Activated naive CD8-positive, alpha-beta T cell treated with anti-CD3 and anti-CD28 coated beads, Interleukin-2, amount 50 U/mL, for 16 hours (primary cell): ENCODE results near the gene KCTD19.

ENCODE experiments used
- DNase-seq: peaks from one replicate; pipeline ENCODE4 v3.0.0-alpha.2; 2020; ENCODE audit warnings: low read depth, low spot score

Gene KCTD19

DNA sequence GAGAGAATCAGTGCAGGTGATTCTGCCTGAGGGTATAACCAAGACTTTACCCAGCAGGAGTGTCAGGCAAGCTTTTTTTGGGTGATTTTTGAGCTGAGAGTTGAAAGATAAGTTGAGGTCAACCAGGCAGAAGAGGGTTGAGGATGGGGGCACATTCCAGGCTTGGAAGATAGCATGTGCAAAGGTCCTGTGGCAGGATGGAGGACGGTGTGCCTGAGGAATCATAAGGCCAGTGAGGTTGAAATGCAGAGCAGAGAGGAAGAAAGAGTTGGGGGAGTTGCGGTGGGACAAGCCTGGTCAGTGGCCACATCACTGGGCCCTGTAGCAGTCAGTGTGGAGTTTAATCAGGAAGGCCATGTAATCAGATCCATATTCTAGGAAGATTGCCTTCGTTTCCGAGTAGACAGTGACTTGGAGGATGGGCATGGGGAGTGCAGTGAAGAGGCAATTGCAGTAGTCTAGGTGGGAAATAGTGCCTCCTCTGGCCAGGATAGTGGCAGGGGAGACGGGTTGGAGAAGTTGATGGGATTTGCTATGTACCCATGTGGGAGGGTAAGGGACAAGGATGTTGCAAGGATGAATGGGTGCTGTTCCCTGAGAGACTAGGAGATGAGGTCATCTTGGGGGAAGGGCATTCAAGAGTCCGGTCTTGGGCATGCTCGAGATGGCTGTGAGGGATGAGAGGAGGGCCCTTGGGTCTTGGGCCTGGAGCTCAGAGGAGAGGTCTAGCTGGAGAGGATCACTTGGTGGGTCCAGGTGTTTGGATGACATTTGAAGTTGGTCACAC is 43.3 kb downstream of the KCTD19 start:
- DNase-seq, result no peak

DNA sequence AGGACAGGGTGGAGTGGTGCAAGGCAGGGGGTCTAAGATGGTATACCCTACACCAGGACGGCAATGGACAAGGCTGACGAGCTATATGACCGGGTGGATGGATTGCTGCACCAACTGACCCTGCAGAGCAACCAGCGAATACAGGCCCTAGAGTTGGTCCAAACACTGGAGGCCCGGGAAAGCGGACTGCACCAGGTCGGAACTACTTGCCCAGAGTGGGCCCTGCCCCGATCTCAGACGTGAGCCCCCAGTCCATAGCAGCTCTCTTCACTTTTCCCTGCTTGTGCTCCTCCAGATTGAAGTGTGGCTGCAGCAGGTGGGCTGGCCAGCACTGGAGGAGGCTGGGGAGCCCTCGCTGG is 44.1 kb downstream of the KCTD19 start:
- no peak for DNase-seq

DNA sequence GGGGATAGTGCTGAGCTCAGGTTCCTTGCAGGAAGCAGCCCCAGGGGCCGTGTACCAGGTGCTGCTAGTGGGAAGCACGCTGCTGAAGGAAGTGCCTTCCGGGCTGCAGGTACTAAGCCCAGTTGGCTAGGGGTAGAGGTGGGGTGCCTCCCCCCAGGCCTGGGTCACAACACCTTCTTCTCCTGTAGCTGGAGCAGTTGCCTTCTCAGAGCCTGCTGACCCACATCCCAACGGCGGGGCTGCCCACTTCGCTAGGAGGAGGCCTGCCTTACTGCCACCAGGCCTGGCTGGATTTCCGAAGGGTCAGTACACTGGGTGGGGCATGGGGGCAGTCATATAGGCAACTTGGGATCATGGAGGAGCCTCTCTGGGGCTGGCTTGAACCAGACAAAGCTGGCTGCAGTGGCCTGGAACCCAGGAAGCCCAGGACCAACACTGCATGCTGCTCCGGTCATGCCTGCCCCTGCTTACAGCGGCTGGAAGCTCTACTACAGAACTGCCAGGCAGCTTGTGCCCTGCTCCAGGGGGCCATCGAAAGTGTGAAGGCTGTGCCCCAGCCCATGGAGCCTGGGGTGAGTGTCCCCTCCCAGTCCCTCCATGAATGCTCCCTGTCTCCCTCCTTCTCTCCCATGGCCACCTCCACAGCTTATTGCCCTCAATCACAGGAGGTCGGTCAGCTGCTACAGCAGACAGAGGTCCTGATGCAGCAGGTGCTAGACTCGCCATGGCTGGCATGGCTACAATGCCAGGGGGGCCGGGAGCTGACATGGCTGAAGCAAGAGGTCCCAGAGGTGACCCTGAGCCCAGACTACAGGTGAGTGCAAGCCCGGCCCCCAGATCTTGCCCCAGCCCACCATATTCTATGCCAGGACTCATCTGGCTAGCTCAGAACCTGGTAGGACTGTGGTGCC is 44.8 kb downstream of the KCTD19 start:
- DNase-seq, result no peak

DNA sequence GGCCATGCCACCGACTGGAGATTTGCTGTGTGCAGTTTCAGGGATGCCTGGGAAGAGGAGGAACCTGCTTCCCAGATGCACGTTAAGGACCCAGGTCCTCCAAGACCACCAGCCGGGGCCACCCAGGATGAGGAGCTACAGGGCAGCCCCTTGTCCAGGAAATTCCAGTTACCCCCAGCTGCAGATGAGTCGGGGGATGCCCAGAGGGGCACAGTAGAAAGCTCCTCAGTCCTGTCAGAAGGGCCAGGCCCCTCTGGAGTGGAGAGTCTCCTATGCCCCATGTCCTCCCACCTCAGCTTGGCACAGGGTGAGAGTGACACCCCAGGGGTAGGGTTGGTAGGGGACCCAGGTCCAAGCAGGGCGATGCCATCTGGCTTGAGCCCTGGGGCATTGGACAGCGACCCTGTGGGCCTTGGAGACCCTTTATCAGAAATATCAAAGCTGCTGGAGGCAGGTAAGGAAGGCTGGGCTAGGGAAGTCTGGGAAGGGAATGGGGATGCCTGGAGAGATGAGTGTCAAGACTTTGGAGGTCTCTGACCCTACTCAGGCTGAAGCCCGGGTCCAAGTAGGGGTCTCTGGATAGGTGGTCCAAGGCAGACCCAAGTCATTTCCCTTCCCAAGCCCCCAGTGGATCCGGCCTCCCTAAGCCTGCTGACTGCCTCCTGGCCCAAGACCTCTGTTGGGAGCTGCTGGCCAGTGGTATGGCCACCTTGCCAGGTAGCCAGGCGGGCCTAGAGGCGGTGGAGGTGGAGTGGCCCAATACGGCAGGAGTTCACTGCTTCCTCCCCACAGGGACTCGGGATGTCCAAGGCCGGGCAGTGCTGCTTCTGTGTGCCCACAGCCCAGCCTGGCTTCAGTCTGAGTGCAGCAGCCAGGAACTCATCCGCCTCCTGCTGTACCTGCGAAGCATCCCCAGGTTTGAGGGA is 46.2 kb downstream of the KCTD19 start:
- no peak for DNase-seq

DNA sequence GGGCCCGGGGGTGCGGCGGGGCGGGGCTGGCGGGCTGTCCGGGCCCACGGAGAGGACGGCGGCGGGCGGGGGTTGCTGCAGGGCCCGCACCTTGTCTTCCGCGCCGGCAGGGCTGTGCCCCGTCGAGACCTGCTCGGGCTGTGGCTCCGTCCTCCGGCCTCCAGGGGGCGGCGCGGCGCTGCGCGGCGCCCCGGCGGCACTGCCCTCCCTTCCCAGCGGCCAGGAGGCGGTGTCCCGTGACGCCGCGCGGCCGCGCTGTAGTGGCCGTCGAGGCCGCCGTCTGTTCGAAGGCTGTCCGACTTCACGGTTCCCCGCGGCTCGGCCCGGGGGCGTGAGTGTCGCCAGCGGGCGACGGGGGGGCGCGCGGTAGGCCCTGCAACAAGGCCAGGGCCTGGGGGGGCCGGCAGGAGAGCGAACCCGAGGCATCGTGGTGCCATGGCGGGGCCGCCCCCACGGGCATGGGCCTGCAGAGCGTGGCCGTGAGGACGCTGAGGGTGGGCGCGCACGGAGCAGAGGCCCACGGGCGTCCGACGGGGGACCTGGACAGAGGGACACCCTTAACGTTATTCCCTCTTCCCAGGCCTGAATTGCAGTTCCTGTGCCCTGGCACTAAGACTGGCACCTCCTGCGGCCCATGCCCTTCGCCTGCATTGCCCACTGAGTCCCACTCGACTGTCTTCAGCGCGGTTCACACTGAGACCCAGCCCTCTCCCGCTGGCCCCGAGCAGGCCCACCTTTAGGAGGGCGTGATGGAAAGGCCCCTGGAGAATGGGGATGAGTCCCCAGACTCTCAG is 47.0 kb downstream of the KCTD19 start, which contains the start of gene PLEKHG4:
Gene PLEKHG4 (plus strand): TSS at position 237 of the 794 bp plus-strand sequence. CDS start 513 bp downstream, at position 750.
- DNase-seq, result peak; percentile 69

DNA sequence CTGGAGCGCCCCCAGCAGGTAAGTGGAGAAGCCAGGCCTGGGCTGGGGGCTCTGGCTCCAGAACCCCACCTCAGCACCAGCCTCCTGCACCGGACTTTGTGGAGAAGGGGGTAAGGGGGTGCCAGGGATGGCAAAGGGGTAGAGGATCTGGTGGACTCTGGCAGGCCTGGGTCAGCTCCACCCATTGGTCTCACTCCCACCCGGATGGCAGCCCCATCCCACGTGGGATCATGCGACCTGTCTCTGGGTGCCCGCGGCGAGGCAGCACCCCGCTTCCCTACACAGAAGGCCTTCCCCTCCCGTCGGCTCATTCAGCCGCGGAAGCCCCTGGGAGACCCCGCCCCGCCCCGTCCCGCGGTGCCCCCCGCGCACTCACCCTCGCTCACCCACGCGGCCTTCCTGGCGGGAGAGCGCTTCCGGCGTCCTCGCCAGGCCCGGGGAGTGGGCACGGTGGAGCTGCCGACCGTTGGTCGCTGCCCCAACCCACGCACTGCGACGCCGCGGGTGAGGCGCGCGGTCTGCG is 47.7 kb downstream of the KCTD19 start:
- no peak for DNase-seq

DNA sequence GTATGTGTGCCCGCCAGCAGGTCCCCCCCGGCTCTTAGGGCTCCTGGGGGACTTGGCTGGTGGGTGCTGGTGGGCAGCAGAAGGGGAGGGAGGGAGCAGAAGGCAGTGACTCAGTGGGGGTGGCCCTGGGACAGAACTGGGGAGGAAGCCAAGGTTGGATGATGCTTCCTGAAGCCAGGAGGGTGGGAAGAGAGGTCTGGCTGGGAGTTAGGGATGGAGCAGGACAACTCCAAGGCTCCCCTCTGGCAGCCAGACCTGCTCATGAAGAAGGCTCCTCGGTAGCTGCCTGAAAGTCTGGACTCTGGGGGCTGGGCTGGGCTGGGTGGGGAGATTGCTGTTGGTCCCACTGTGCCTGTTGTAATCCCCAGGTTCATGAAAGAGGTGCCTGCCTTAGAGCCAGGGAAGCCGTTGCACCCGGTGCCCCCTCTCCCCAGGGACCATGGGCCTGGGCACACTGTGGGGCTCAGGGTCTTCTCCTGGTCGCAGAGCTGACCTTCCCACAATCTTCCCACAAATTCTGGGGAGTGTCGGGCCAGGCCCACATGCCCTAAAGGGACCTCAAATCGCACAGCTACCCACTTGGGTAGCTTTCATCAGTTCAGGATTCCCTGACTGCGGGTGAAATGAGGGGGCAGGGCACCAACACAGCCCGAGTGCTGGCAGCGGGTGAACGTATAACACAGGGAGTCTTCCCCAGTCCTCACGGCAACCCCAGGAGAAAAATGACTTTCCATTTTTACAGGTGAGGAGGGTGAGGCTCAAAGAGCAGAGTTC is 48.4 kb downstream of the KCTD19 start:
- DNase-seq, result no peak

DNA sequence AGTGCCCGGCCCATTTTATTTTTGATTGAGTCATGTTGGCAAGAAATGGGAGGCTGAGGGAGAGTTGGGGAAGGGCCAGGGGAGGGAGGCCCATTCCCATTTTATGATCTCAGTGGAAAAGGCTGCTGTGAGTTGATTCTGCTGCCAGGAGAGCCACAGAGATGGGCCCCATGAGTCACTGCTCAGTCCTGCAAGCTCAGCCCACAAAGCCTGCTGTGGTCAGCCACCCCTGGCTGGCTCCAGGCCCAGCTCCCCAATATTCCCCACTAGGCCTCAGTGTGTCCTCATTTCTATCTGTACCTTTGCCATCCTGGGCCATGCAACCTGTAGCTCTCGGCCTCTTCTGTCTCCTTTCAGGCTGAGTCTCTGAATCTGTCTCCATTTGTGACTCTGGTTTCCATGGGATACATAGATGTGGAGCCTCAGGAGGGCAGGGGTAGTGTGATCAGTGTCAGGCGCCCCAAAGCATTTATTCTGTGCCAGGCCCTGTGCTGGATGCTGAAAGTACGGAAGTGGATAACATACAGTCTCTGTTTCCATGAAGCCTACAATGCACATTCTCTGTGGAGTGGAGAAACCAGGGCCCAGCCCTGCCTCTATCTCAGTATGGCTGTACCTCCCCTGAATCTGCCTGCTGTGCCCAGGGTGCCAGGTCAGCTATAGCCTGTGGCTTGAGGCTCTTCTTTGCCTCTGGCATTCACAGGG is 49.1 kb downstream of the KCTD19 start:
- no peak for DNase-seq

DNA sequence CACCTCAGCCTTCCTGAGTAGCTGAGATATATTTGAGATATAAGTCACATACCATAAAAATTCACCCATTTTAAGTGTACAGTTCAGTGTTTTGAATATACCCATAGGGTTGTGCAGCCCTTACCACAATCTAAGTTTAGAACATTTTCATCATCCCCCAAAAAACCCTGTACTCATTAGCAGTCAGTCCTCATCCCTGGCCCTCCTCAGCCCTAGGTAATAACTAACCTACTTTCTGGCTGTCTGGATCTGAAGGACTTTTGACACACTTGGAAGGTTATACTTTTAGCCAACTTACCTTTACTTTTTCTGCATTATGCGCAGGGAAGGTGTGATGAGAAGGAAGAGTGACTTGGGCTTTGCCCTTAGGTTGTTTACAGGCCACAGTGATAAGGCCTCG is 51.2 kb downstream of the KCTD19 start:
- no peak for DNase-seq

DNA sequence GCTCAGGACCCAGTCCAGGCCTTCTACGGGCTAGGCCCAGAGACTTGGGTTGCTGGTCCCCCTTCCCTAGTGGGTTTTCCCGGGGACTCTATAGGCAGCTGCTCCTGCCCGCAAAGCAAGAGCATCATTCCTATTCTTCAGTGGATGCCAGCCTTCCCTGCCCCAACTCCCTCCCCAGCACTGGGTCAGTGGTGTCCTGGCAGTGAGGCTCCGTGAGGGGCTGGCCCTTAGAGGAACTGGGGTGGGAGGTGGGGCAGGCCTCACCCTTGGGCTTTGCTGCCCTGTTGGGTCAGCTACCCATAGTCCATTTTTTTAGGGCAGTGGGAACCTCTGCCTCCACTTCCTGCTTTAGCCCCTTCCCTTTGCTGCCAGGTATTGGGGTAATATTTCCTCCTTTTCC is 55.1 kb downstream of the KCTD19 start:
- no peak for DNase-seq

DNA sequence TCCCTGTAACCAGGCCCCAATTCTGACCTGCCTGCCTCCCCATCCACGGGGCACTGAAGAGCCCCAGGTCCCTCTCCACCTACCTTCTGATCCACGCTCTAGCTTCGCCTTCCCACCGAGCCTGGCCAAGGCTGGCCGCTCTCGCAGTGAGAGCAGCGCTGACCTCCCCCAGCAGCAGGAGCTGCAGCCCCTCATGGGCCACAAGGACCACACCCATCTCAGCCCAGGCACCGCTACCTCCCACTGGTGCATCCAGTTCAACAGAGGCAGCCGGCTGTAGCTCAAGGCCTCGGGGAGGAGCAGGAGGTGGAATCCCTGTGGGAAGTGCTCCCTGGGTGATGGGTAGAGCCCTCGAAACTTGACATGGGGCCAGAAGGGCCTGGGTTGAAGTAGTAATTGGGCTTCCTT is 55.6 kb downstream of the KCTD19 start:
- DNase-seq, result no peak

DNA sequence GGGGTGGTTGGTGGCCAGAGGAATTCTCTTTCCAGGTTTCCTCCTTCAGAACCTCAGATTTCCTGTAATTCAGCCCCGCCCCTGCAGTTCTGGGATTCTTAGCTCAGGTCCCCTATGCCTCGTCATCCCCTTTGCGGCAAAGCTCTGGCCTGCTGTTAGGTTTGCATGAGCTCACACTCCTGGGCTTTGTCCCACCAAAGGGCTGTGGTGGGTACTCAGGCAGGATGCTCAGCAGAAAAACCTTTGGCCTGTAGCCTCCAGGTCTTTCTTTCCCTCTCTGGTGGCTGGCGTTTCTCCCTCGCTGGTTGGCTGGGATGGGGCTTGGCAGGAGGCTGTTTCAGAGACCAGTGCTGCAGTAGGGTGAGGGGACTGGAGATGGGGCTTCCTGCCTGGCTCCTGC is 56.8 kb downstream of the KCTD19 start:
- DNase-seq, result no peak

DNA sequence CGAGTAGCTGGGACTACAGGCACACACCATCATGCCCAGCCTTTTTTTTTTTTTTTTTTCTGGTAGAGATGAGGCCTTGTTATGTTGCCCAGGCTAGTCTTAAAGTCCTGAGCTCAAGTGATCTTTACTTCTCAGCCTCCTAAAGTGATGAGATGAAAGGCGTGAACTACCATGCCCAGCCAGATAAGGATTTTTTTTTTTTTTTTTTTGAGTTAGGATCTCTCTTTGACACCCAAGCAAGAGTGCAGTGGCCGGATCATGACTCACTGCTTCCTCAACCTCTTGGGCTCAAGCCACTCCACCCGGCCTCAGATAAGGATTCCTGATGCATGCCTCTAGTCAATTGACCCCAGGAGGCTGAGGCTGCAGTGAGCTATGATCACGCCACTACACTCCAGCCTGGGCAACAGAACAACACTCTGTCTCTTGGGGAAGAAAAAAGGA is 58.4 kb downstream of the KCTD19 start:
- DNase-seq, result no peak

DNA sequence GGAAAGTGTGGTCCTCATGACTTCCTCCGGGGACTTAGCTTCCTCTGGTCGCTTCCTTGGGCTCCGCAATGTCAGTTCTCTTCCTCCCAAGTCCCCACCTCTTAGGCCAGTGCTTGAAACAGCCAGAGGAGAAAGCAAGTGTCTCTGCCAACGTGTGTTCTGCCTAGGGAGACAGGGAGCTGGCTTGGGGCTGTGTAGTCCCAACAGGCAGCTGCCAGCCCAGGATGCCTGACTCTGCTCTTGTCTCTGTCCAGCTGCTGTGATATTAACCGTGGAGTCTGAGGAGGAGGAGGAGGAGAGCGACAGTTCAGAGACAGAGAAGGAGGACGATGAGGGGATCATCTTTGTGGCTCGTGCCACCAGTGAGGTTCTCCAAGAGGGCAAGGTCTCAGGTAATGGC is 60.7 kb downstream of the KCTD19 start:
- DNase-seq, result no peak

DNA sequence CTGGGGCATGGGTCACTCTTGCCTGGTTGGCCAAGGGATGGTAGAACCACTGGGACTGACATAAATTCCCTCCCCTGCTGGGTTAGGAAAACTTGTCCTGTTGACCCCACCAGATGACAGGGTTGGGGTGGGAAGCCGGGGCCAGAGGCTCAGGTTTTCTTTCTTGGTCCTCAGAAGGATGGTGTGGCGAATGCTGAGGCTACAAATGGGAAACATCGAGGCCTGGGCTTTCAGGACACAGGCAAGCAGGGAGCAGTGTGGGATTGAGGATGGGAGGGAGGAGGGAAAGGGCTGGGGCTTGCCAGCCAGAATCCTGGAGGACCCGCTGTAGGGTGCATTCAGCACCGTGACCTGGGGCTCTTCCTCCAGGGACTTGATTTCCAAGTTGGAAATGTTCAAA is 61.7 kb downstream of the KCTD19 start:
- DNase-seq, result no peak

DNA sequence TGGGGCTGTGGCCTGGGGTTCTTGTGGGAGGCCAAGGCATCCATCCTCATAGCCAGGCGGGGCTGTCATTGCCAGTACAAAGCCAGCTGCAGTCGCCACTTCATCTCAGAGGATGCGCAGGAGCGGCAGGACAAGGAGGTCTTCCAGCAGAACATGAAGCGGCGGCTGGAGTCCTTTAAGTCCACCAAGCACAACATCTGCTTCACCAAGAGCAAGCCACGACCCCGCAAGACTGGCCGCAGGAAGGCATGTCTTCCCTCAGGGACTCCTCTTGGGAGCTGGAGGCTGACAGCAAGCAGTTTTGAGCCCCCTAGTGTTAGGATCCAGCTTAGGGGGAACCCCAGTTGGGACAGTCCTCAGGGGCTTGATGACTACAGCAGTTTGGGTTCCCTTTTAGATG is 62.3 kb downstream of the KCTD19 start:
- DNase-seq, result no peak

DNA sequence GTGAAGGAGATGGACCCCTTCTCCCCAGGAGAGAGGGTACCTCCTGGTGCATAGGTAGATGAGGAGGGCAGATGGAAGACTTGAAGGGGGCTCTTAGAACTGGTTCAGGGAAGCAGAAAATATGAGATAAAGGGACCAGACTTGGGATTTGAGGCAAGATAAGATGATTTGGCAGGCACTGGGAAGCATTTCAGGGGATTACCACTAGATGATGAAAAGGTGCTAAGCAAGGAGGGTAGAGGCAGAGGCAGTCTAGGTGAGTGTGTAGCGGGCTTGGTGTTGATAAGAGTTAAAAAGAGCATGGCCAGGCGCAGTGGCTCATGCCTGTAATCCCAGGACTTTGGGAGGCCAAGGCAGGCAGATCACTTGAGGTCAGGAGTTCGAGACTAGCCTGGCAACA is 63.3 kb downstream of the KCTD19 start:
- DNase-seq, result no peak

DNA sequence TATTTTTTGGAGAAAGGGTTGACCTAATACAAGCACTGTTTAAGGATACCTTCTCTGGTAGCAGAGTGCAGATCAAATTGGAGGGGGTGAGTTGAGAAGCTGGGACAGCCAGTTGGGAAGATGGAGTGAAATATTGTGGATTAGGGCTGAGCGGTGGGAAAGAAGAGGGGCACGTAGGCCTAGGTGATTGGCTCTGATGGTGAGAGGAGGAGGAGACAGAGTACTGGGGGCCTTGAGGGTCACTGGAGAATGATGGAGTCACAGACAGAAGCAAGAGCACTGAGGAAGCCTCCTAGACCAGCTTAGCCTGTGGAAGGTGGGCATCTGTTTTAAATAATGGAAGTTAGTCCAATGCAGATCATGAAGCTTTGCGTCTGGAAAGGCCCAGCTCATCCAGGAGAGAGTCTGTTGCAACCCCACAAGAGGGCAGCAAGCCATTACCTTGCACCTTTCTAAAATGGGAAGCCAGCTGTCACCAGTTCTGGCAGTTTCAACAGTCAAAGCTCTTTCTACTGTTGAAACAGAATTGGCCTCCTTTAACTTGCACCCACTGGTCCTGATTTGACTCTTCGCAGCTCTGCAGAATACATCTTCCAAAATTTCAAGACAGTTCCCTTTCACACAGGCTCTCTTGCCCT is 66.0 kb downstream of the KCTD19 start:
- no peak for DNase-seq

DNA sequence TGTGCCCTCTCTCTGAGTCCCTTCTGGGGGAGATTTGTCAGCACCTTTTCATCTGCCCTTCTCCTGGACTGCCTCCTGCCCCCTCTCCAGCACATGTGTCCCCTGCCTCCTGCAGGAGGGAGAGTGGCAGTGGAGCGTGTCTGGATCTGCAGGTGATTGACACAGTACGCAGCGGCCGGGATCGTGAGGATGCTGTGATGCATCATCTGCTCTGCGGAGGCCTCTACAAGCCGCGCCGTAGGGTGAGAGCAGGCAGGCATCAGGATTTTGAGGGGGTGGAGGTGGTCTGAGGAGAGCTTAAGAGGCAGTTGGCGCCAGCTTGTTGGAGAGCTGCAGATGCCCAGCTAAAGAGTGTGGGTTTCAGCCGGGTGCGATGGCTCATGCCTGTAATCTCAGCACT is 66.8 kb downstream of the KCTD19 start:
- DNase-seq, result no peak
